Measurements from ENCODE around the gene SZT2.

SZT2 gene

DNA sequence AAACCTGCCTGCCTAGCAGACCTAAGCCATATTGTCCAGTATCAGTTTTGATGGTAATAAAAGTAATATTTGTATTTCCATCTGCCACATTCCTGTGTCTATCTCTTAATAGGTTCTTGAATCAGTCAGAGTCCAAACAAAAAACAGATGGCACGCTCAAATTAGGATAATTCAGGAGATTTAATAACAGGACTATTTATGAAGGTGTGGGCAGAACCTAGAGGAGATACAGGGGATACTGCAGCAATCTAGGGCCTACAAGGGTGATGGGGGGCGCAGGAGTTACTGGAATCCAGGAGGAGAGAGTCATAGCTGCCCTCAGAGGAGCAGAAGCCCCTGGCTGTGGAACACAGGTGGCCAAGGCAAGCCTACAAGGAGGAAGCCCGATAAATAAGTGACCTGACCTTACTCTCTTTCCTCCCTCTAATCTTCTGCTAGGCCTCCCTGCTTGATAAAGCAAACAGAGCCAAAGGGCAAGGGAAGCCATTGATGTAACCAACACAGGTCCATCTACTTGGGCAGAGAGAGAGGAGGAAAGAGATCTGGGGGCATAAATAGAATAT, 75.9 kb downstream of the SZT2 start:
- Histone ChIP-seq H4K20me1 (ENCODE audit: low read depth, low read length) (no peaks in the 10 kb centered on the region), H3K9me3 (ENCODE audit: insufficient read depth, low read length) (no peaks in the 10 kb centered on the region), H3K4me2 (ENCODE audit: low read depth, low read length, poor library complexity, severe bottlenecking) (no peak overlapping the region), H3K4me3 (ENCODE audit: insufficient read depth, low read length, poor library complexity, severe bottlenecking) (no peak overlapping the region), H3F3A (ENCODE audit: insufficient read depth) (no peaks in the 10 kb centered on the region), H3K79me2 (ENCODE audit: insufficient read depth, low read length) (no peaks in the 10 kb centered on the region), H3K27me3 (ENCODE audit: low read length) (no peaks in the 10 kb centered on the region), H3K9ac (ENCODE audit: low read length) (no peak overlapping the region), H2AFZ (ENCODE audit: low read depth, low read length, severe bottlenecking) (no peak overlapping the region), H3K36me3 (ENCODE audit: low read length) (no peaks in the 10 kb centered on the region), H3K9me2 (replicated peaks; ENCODE audit: insufficient read depth, low read length) (no peaks in the 10 kb centered on the region), H3K27ac (ENCODE audit: low read depth, low read length) (no peak overlapping the region)
- TF ChIP-seq EZH2phosphoT487 (conservative IDR thresholded peaks at IDR 0.05; ENCODE audit: low read length), result no peak
- TF ChIP-seq, protein P1, sequence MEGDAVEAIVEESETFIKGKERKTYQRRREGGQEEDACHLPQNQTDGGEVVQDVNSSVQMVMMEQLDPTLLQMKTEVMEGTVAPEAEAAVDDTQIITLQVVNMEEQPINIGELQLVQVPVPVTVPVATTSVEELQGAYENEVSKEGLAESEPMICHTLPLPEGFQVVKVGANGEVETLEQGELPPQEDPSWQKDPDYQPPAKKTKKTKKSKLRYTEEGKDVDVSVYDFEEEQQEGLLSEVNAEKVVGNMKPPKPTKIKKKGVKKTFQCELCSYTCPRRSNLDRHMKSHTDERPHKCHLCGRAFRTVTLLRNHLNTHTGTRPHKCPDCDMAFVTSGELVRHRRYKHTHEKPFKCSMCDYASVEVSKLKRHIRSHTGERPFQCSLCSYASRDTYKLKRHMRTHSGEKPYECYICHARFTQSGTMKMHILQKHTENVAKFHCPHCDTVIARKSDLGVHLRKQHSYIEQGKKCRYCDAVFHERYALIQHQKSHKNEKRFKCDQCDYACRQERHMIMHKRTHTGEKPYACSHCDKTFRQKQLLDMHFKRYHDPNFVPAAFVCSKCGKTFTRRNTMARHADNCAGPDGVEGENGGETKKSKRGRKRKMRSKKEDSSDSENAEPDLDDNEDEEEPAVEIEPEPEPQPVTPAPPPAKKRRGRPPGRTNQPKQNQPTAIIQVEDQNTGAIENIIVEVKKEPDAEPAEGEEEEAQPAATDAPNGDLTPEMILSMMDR (IDR thresholded peaks at IDR 0.05; ENCODE audit: insufficient read depth, low read length, poor library complexity, severe bottlenecking), result no peak

DNA sequence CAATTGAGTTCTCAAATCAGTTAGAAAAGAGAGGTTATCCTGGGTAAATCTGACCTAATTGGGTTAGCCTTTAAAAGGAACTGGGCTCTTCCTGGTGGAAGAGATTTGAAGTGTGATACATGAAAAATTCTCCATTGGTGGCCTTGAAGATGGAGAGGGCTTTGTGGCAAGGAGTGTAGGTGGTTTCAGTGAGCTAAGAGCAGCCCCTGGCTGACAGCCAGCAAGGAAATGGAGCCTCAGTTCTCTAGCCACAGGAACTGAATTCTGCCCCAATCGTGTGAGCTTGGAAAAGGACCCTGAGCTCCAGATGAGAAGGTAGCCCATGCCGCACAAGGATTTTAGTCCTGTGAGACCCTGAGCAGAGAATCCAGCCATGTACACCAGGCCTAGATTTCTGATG, 76.7 kb downstream of the SZT2 start:
- no peak overlapping the region for H2AFZ ChIP-seq (ENCODE audit: low read depth, low read length, severe bottlenecking)
- H3K9ac ChIP-seq (ENCODE audit: low read length), result no peak overlapping the region
- no peak overlapping the region for H3K4me2 ChIP-seq (ENCODE audit: low read depth, low read length, poor library complexity, severe bottlenecking)

DNA sequence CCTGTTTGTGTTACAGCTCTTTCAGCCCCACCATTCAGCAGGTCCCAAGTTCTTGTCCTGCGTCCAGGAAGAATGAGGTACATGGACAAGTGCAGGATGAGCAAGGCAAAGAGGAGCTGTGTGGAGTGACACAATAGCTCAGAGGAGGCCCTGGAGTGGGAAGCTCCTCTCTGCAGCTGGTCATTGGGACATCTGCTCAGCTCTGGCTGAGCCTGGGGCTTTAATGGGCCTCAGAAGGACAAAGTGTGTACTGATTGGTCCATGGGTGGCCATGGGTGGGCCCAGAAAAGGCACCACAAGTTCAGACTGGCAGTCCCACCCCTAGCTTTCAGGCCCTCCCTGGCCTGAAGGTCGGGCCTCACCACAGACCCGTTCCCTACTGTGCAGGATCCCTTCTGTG, 78.7 kb downstream of the SZT2 start:
- no peak overlapping the region for H3K9ac ChIP-seq (ENCODE audit: low read length)
- H3K79me2 ChIP-seq (ENCODE audit: insufficient read depth, low read length), result no peaks in the 10 kb centered on the region
- no peak overlapping the region for H3K27ac ChIP-seq (ENCODE audit: low read depth, low read length)
- no peaks in the 10 kb centered on the region for H3K9me3 ChIP-seq (ENCODE audit: insufficient read depth, low read length)
- no peaks in the 10 kb centered on the region for H3F3A ChIP-seq (ENCODE audit: insufficient read depth)
- no peaks in the 10 kb centered on the region for H3K36me3 ChIP-seq (ENCODE audit: low read length)
- H2AFZ ChIP-seq (ENCODE audit: low read depth, low read length, severe bottlenecking), result no peak overlapping the region
- no peaks in the 10 kb centered on the region for H3K9me2 ChIP-seq (replicated peaks; ENCODE audit: insufficient read depth, low read length)
- H4K20me1 ChIP-seq (ENCODE audit: low read depth, low read length), result no peaks in the 10 kb centered on the region
- H3K4me2 ChIP-seq (ENCODE audit: low read depth, low read length, poor library complexity, severe bottlenecking), result no peak overlapping the region
- no peak overlapping the region for H3K4me3 ChIP-seq (ENCODE audit: insufficient read depth, low read length, poor library complexity, severe bottlenecking)
- no peaks in the 10 kb centered on the region for H3K27me3 ChIP-seq (ENCODE audit: low read length)
- TF ChIP-seq, protein P1 (IDR thresholded peaks at IDR 0.05; ENCODE audit: insufficient read depth, low read length, poor library complexity, severe bottlenecking), result no peak
- TF ChIP-seq EZH2phosphoT487 (conservative IDR thresholded peaks at IDR 0.05; ENCODE audit: low read length), result no peak

More for the DNA sequence above, 76.7 kb downstream of the SZT2 start:
- no peak for TF ChIP-seq EZH2phosphoT487 (conservative IDR thresholded peaks at IDR 0.05; ENCODE audit: low read length)
- no peak overlapping the region for H3K27ac ChIP-seq (ENCODE audit: low read depth, low read length)
- H3K27me3 ChIP-seq (ENCODE audit: low read length), result no peaks in the 10 kb centered on the region
- no peaks in the 10 kb centered on the region for H3F3A ChIP-seq (ENCODE audit: insufficient read depth)
- H3K4me3 ChIP-seq (ENCODE audit: insufficient read depth, low read length, poor library complexity, severe bottlenecking), result no peak overlapping the region
- H3K79me2 ChIP-seq (ENCODE audit: insufficient read depth, low read length), result no peaks in the 10 kb centered on the region
- no peaks in the 10 kb centered on the region for H3K36me3 ChIP-seq (ENCODE audit: low read length)
- no peaks in the 10 kb centered on the region for H3K9me3 ChIP-seq (ENCODE audit: insufficient read depth, low read length)
- no peaks in the 10 kb centered on the region for H3K9me2 ChIP-seq (replicated peaks; ENCODE audit: insufficient read depth, low read length)
- H4K20me1 ChIP-seq (ENCODE audit: low read depth, low read length), result no peaks in the 10 kb centered on the region

DNA sequence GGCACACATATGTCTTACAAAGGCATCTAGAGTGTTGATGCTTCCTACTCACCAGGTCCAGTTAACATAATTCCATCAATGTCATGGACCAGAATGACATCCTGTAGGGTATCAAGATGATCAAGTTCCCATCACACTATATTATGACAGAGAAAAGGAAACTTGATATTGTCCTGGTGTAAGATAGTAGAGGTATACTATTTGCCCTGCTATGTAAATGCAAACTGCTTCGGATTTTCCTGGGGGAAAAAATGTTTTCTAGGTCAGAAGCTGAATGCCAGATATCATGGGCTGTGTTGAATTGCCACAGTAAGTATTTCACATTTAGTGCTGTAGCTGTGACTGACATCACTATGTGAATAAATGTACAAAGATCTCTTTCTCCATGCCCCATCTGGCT, 80.2 kb downstream of the SZT2 start:
- no peaks in the 10 kb centered on the region for H3F3A ChIP-seq (ENCODE audit: insufficient read depth)
- no peaks in the 10 kb centered on the region for H3K9me2 ChIP-seq (replicated peaks; ENCODE audit: insufficient read depth, low read length)
- H2AFZ ChIP-seq (ENCODE audit: low read depth, low read length, severe bottlenecking), result no peak overlapping the region
- TF ChIP-seq, protein P1 (IDR thresholded peaks at IDR 0.05; ENCODE audit: insufficient read depth, low read length, poor library complexity, severe bottlenecking), result no peak
- TF ChIP-seq EZH2phosphoT487 (conservative IDR thresholded peaks at IDR 0.05; ENCODE audit: low read length), result no peak
- no peaks in the 10 kb centered on the region for H3K36me3 ChIP-seq (ENCODE audit: low read length)
- H4K20me1 ChIP-seq (ENCODE audit: low read depth, low read length), result no peaks in the 10 kb centered on the region
- H3K27me3 ChIP-seq (ENCODE audit: low read length), result no peaks in the 10 kb centered on the region
- H3K4me2 ChIP-seq (ENCODE audit: low read depth, low read length, poor library complexity, severe bottlenecking), result no peak overlapping the region
- H3K79me2 ChIP-seq (ENCODE audit: insufficient read depth, low read length), result no peaks in the 10 kb centered on the region
- no peaks in the 10 kb centered on the region for H3K9me3 ChIP-seq (ENCODE audit: insufficient read depth, low read length)
- no peak overlapping the region for H3K9ac ChIP-seq (ENCODE audit: low read length)
- no peak overlapping the region for H3K27ac ChIP-seq (ENCODE audit: low read depth, low read length)
- no peak overlapping the region for H3K4me3 ChIP-seq (ENCODE audit: insufficient read depth, low read length, poor library complexity, severe bottlenecking)

Data from SU-DHL-6 (cell line).